VCaP (cell line): Measurements from ENCODE around the gene GPM6B.

Source experiments
- H3K27ac ChIP-seq: fragments of 450-650 bp; 2 replicates; pipeline ENCODE4 v1.5.1; 2017
- CTCF ChIP-seq: fragments of 450-650 bp; conservative IDR thresholded peaks from 2 replicates; pipeline ENCODE4 v1.5.1; 2017; ENCODE audit warnings: mild to moderate bottlenecking, moderate library complexity

The GPM6B gene

GRCh38 chrX:13852001-13852695 is 35.3 kb upstream of the GPM6B start:
- no peak overlapping the region for H3K27ac ChIP-seq
- no peak for TF ChIP-seq CTCF

GRCh38 chrX:13845721-13846378 is 29.0 kb upstream of the GPM6B start:
- TF ChIP-seq CTCF = no peak
- H3K27ac ChIP-seq = no peak overlapping the region

GRCh38 chrX:13843150-13843721 is 26.3 kb upstream of the GPM6B start:
- no peak overlapping the region for H3K27ac ChIP-seq
- no peak for TF ChIP-seq CTCF

- TF ChIP-seq CTCF = no peak
- no peak overlapping the region for H3K27ac ChIP-seq
Measured at GRCh38 chrX:13840121-13840520, 23.2 kb upstream of the GPM6B start.

- no peak for TF ChIP-seq CTCF
- H3K27ac ChIP-seq = no peak overlapping the region
Measured at GRCh38 chrX:13837290-13837745, 20.4 kb upstream of the GPM6B start.

GRCh38 chrX:13836575-13836974 is 19.7 kb upstream of the GPM6B start:
- H3K27ac ChIP-seq = no peak overlapping the region
- no peak for TF ChIP-seq CTCF

GRCh38 chrX:13835825-13836224 is 18.9 kb upstream of the GPM6B start:
- no peak for TF ChIP-seq CTCF

More at GRCh38 chrX:13835825-13836224, 18.9 kb upstream of the GPM6B start:
- H3K27ac ChIP-seq = no peak overlapping the region
